Activated naive CD8-positive, alpha-beta T cell treated with anti-CD3 and anti-CD28 coated beads, Interleukin-2, amount 50 U/mL, for 24 hours (primary cell): ENCODE results near the gene MLLT1.

Experiments used
- ATAC-seq: fragments of 150-1000 bp; cut with Tn5 transposase; one replicate; pipeline ENCODE4 v1.10.0; 2021
- DNase-seq: peaks from one replicate; pipeline ENCODE4 v3.0.0; 2021
- H3K27ac Mint-ChIP-seq: one replicate; pipeline ENCODE4 v1.8.0; 2021; ENCODE audit warnings: mild to moderate bottlenecking, mixed read lengths
- H3K27me3 Mint-ChIP-seq: one replicate; pipeline ENCODE4 v1.8.0; 2021; ENCODE audit warnings: mixed read lengths
- H3K36me3 Mint-ChIP-seq: one replicate; pipeline ENCODE4 v1.8.0; 2021; ENCODE audit warnings: low read depth, mixed read lengths
- H3K4me1 Mint-ChIP-seq: one replicate; pipeline ENCODE4 v1.8.0; 2021; ENCODE audit warnings: mixed read lengths
- H3K4me3 Mint-ChIP-seq: one replicate; pipeline ENCODE4 v1.8.0; 2021; ENCODE audit warnings: mild to moderate bottlenecking, moderate library complexity, mixed read lengths
- H3K9me3 Mint-ChIP-seq: one replicate; pipeline ENCODE4 v1.8.0; 2021; ENCODE audit warnings: mixed read lengths

Gene MLLT1

GRCh38 chr19:6210721-6211600 lies 68.8 kb downstream of the MLLT1 start:
- H3K9me3 Mint-ChIP-seq = no peaks in the 10 kb centered on the region
- H3K4me1 Mint-ChIP-seq = no peaks in the 10 kb centered on the region
- ATAC-seq (no peak), DNase-seq (no peak)
- H3K27me3 Mint-ChIP-seq = no peaks in the 10 kb centered on the region
- no peaks in the 10 kb centered on the region for H3K36me3 Mint-ChIP-seq
- H3K27ac Mint-ChIP-seq = no peak overlapping the region
- H3K4me3 Mint-ChIP-seq = no peak overlapping the region

GRCh38 chr19:6210091-6210490 lies 69.7 kb downstream of the MLLT1 start:
- Mint-ChIP-seq H3K36me3 (no peaks in the 10 kb centered on the region), H3K27ac (no peak overlapping the region), H3K27me3 (no peaks in the 10 kb centered on the region), H3K4me1 (no peaks in the 10 kb centered on the region), H3K9me3 (no peaks in the 10 kb centered on the region), H3K4me3 (no peak overlapping the region)
- DNase-seq (no peak), ATAC-seq (no peak)

GRCh38 chr19:6209680-6210079 lies 70.1 kb downstream of the MLLT1 start:
- ATAC-seq = no peak
- no peaks in the 10 kb centered on the region for H3K4me1 Mint-ChIP-seq
- no peaks in the 10 kb centered on the region for H3K27me3 Mint-ChIP-seq
- H3K27ac Mint-ChIP-seq = no peak overlapping the region
- no peaks in the 10 kb centered on the region for H3K9me3 Mint-ChIP-seq
- no peaks in the 10 kb centered on the region for H3K36me3 Mint-ChIP-seq
- H3K4me3 Mint-ChIP-seq = no peak overlapping the region
- no peak for DNase-seq

GRCh38 chr19:6209233-6209632 lies 70.5 kb downstream of the MLLT1 start:
- no peaks in the 10 kb centered on the region for H3K4me1 Mint-ChIP-seq
- no peak overlapping the region for H3K27ac Mint-ChIP-seq
- H3K9me3 Mint-ChIP-seq = no peaks in the 10 kb centered on the region
- no peak for DNase-seq
- no peak overlapping the region for H3K4me3 Mint-ChIP-seq
- no peaks in the 10 kb centered on the region for H3K36me3 Mint-ChIP-seq
- H3K27me3 Mint-ChIP-seq = no peaks in the 10 kb centered on the region
- no peak for ATAC-seq

GRCh38 chr19:6204866-6205723 lies 74.7 kb downstream of the MLLT1 start:
- Mint-ChIP-seq H3K9me3 (no peaks in the 10 kb centered on the region), H3K4me3 (no peak overlapping the region), H3K27ac (no peak overlapping the region), H3K4me1 (no peaks in the 10 kb centered on the region), H3K27me3 (no peaks in the 10 kb centered on the region), H3K36me3 (no peaks in the 10 kb centered on the region)
- DNase-seq = no peak
- ATAC-seq = no peak

GRCh38 chr19:6204212-6204611 lies 75.6 kb downstream of the MLLT1 start:
- Mint-ChIP-seq H3K27ac (no peak overlapping the region), H3K9me3 (no peaks in the 10 kb centered on the region), H3K27me3 (peaks cover 5% of the 10 kb centered on the region), H3K36me3 (peaks cover 5% of the 10 kb centered on the region), H3K4me3 (no peak overlapping the region), H3K4me1 (peaks cover 6% of the 10 kb centered on the region)
- no peak for ATAC-seq
- no peak for DNase-seq

GRCh38 chr19:6199240-6199994 lies 80.4 kb downstream of the MLLT1 start:
- peaks cover 6% of the 10 kb centered on the region for H3K27me3 Mint-ChIP-seq
- peak; percentile 99 for DNase-seq
- ATAC-seq = peak; percentile 90
- H3K27ac Mint-ChIP-seq = peak overlapping the region; percentile 98
- peak overlapping the region; percentile 99 for H3K4me3 Mint-ChIP-seq
- peaks cover 17% of the 10 kb centered on the region for H3K4me1 Mint-ChIP-seq
- H3K36me3 Mint-ChIP-seq = peaks cover 20% of the 10 kb centered on the region
- H3K9me3 Mint-ChIP-seq = no peaks in the 10 kb centered on the region

- peaks cover 17% of the 10 kb centered on the region for H3K4me1 Mint-ChIP-seq
- H3K27ac Mint-ChIP-seq = peak overlapping the region; percentile 98
- ATAC-seq (no peak), DNase-seq (no peak)
- no peaks in the 10 kb centered on the region for H3K9me3 Mint-ChIP-seq
- peaks cover 6% of the 10 kb centered on the region for H3K27me3 Mint-ChIP-seq
- H3K36me3 Mint-ChIP-seq = peaks cover 21% of the 10 kb centered on the region
- peak overlapping the region; percentile 99 for H3K4me3 Mint-ChIP-seq
Measured at GRCh38 chr19:6198896-6199239, 80.9 kb downstream of the MLLT1 start.

GRCh38 chr19:6196361-6196760 lies 83.4 kb downstream of the MLLT1 start:
- DNase-seq (no peak), ATAC-seq (no peak)
- peaks cover 6% of the 10 kb centered on the region for H3K27me3 Mint-ChIP-seq
- no peaks in the 10 kb centered on the region for H3K9me3 Mint-ChIP-seq
- H3K4me1 Mint-ChIP-seq = peaks cover 17% of the 10 kb centered on the region
- no peak overlapping the region for H3K4me3 Mint-ChIP-seq
- H3K36me3 Mint-ChIP-seq = peaks cover 38% of the 10 kb centered on the region
- H3K27ac Mint-ChIP-seq = no peak overlapping the region

GRCh38 chr19:6188811-6189210 lies 91.0 kb downstream of the MLLT1 start:
- H3K27me3 Mint-ChIP-seq = peaks cover 16% of the 10 kb centered on the region
- H3K36me3 Mint-ChIP-seq = peaks cover 24% of the 10 kb centered on the region
- ATAC-seq (no peak), DNase-seq (no peak)
- H3K4me3 Mint-ChIP-seq = no peak overlapping the region
- H3K27ac Mint-ChIP-seq = no peak overlapping the region
- no peaks in the 10 kb centered on the region for H3K4me1 Mint-ChIP-seq
- peaks cover 20% of the 10 kb centered on the region for H3K9me3 Mint-ChIP-seq

- Mint-ChIP-seq H3K4me3 (no peak overlapping the region), H3K9me3 (peaks cover 20% of the 10 kb centered on the region), H3K27ac (no peak overlapping the region), H3K4me1 (no peaks in the 10 kb centered on the region), H3K36me3 (peaks cover 10% of the 10 kb centered on the region), H3K27me3 (peaks cover 28% of the 10 kb centered on the region)
- no peak for ATAC-seq
- DNase-seq = no peak
Measured at GRCh38 chr19:6187374-6187773, 92.4 kb downstream of the MLLT1 start.

- Mint-ChIP-seq H3K9me3 (peaks cover 20% of the 10 kb centered on the region), H3K27ac (no peak overlapping the region), H3K27me3 (peaks cover 34% of the 10 kb centered on the region), H3K36me3 (peaks cover 7% of the 10 kb centered on the region), H3K4me3 (no peak overlapping the region), H3K4me1 (peaks cover 7% of the 10 kb centered on the region)
- DNase-seq (no peak), ATAC-seq (no peak)
Measured at GRCh38 chr19:6185835-6186834, 93.6 kb downstream of the MLLT1 start.

GRCh38 chr19:6185093-6185834 lies 94.5 kb downstream of the MLLT1 start:
- no peak for ATAC-seq
- peaks cover 16% of the 10 kb centered on the region for H3K9me3 Mint-ChIP-seq

More at GRCh38 chr19:6185093-6185834, 94.5 kb downstream of the MLLT1 start:
- Mint-ChIP-seq H3K27ac (no peak overlapping the region), H3K36me3 (peaks cover 5% of the 10 kb centered on the region), H3K4me3 (no peak overlapping the region), H3K27me3 (peaks cover 39% of the 10 kb centered on the region), H3K4me1 (peaks cover 7% of the 10 kb centered on the region)
- no peak for DNase-seq
